ENCODE measurements around the gene MLLT11.

MLLT11 gene

DNA sequence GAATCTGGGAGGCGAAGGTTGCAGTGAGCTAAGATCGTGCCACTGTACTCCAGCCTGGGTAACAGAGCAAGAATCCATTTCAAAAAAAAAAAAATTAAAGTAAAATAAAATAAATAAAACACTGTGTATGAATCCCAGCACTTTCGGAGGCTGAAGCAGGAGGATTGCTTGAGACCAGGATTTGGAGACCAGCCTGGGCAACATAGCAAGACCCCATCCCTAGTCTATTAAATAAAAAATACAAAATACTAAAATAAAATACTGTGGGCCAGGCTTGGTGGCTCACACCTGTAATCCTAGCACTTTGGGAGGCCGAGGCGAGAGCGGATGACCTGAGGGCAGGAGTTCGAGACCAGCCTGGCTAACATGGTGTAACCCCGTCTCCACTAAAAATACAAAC lies 28.0 kb upstream of the MLLT11 start:
- in situ Hi-C loops (cut with MboI; ENCODE audit: low sequenced_read_pairs, unreplicated experiment), result no loop called here
- TF ChIP-seq, protein P1, sequence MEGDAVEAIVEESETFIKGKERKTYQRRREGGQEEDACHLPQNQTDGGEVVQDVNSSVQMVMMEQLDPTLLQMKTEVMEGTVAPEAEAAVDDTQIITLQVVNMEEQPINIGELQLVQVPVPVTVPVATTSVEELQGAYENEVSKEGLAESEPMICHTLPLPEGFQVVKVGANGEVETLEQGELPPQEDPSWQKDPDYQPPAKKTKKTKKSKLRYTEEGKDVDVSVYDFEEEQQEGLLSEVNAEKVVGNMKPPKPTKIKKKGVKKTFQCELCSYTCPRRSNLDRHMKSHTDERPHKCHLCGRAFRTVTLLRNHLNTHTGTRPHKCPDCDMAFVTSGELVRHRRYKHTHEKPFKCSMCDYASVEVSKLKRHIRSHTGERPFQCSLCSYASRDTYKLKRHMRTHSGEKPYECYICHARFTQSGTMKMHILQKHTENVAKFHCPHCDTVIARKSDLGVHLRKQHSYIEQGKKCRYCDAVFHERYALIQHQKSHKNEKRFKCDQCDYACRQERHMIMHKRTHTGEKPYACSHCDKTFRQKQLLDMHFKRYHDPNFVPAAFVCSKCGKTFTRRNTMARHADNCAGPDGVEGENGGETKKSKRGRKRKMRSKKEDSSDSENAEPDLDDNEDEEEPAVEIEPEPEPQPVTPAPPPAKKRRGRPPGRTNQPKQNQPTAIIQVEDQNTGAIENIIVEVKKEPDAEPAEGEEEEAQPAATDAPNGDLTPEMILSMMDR (IDR thresholded peaks at IDR 0.05; ENCODE audit: borderline replicate concordance, control extremely low read depth, extremely low read depth, insufficient read depth, missing control alignments), result no peak
- DNase-seq (ENCODE audit: low spot score), result no peak

DNA sequence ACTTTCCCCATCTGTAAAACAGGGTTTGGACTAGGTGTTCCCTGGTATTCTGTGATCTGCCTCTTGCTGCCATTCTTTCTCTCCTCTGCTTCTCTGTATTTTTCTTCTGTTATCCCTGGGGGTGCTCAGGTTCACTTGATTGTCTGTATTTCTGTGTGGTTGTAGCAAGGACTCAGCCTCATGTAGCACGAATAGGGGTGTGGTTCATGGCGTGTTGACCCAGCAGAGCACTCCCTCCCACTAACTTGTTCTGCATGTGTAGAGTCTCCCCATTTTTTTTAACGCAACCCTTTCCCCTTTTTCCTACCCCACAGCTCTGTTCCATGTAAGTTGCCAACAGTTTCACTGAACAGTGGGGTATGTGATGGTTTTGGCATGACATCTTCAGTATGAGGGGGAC lies 25.0 kb upstream of the MLLT11 start:
- TF ChIP-seq, protein P1 (IDR thresholded peaks at IDR 0.05; ENCODE audit: borderline replicate concordance, control extremely low read depth, extremely low read depth, insufficient read depth, missing control alignments), result no peak
- no peak for DNase-seq (ENCODE audit: low spot score)
- in situ Hi-C loops (cut with MboI; ENCODE audit: low sequenced_read_pairs, unreplicated experiment), result no loop called here

DNA sequence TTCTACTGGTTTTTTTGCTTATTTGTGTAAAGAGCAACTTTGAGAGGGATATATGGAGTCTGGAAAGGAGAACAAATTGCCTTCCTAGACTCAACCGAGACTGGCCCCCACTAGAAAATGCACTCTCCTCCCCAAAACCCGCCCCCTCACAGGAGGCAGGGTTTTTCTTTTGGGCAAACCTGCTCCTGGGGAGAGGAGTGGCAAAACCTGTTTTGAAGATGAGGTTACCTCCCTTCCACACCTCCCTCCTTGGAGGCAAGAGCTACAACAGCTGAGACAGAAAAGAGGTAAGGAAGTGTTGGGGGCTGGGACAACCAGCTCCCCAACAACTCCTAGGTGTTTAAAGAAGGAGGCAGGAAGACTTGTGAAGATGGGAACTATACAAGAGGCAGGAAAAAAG lies 23.8 kb upstream of the MLLT11 start, which contains the start of gene BNIPL:
Gene BNIPL, plus strand, starts transcription at position 231 of the 400 bp plus-strand sequence. Its CDS starts 140 bp downstream, at position 371.
- no peak for DNase-seq (ENCODE audit: low spot score)
- TF ChIP-seq, protein P1 (IDR thresholded peaks at IDR 0.05; ENCODE audit: borderline replicate concordance, control extremely low read depth, extremely low read depth, insufficient read depth, missing control alignments), result no peak
- in situ Hi-C loops (cut with MboI; ENCODE audit: low sequenced_read_pairs, unreplicated experiment), result no loop called here

DNA sequence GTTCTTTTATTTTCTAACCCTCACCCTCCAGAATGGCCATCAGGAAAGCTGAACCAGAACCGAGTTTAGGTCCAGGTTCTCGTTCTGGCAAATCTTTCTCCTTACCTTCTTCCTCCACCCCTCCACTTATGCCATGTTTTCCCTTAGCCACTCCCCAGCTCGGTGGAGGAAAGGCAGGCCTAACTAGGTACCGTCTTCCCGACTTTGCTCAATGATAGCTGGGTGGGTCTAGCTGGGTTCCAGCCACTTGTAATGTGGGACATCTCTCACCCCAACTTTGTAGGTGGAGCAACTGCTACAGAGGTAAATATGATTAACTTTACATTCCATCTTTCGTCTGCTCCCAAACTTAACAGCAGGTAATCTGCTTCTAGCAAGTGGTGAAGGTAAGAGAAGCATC lies 23.2 kb upstream of the MLLT11 start:
- in situ Hi-C loops (cut with MboI; ENCODE audit: low sequenced_read_pairs, unreplicated experiment), result no loop called here
- TF ChIP-seq, protein P1 (IDR thresholded peaks at IDR 0.05; ENCODE audit: borderline replicate concordance, control extremely low read depth, extremely low read depth, insufficient read depth, missing control alignments), result no peak
- no peak for DNase-seq (ENCODE audit: low spot score)

DNA sequence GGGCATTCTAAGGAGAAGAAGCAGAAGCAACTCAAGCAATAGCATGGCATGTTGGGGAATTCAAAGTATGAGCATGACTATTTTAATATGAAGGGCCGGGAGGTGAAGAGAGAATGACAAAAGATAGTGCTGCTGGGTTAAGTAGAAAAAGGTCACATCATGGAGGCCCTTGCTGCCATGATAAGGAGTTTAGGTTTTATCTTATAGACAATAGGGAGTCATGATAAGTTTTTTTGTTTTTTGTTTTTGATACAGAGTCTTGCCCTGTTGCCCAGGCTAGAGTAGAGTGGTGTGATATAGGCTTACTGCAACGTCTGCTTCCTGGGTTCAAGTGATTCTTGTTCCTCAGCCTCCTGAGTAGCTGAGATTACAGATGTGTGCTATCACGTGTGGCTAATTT lies 20.7 kb upstream of the MLLT11 start:
- no peak for DNase-seq (ENCODE audit: low spot score)
- in situ Hi-C loops (cut with MboI; ENCODE audit: low sequenced_read_pairs, unreplicated experiment), result no loop called here
- TF ChIP-seq, protein P1 (IDR thresholded peaks at IDR 0.05; ENCODE audit: borderline replicate concordance, control extremely low read depth, extremely low read depth, insufficient read depth, missing control alignments), result no peak

DNA sequence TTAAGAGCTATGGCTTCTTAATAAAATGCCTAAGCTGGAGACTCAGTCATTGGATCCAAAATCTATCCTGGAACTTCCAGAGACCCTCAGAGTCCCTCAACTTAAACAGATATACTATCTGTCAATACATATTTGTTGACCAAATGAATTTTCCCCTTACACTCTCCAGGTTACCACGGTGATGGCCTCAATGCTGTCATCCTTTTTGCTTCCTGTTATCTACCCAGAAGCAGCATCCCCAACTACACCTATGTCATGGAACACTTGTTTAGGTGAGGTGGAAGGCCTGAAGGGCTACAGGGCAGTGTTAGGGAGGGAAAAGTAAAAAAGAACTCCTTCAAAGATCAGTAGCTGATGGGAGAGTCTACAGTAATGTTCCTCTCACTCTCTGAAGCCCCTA lies 17.0 kb upstream of the MLLT11 start:
- in situ Hi-C loops (cut with MboI; ENCODE audit: low sequenced_read_pairs, unreplicated experiment), result no loop called here
- TF ChIP-seq, protein P1 (IDR thresholded peaks at IDR 0.05; ENCODE audit: borderline replicate concordance, control extremely low read depth, extremely low read depth, insufficient read depth, missing control alignments), result no peak
- no peak for DNase-seq (ENCODE audit: low spot score)

DNA sequence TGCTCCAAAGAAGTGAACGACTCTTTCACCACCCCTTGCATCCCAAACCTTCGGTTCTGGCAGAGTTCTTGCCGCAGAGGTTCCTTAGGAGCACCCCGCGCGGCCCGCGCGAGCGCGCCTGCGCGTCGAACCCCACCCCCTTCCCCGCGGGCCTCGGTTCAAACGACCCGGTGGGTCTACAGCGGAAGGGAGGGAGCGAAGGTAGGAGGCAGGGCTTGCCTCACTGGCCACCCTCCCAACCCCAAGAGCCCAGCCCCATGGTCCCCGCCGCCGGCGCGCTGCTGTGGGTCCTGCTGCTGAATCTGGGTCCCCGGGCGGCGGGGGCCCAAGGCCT lies 12.6 kb upstream of the MLLT11 start, which contains the start of gene C1orf56:
Gene C1orf56, plus strand, starts transcription at position 161 of the 334 bp plus-strand sequence. Its CDS starts 97 bp downstream, at position 258.
- TF ChIP-seq, protein P1 (IDR thresholded peaks at IDR 0.05; ENCODE audit: borderline replicate concordance, control extremely low read depth, extremely low read depth, insufficient read depth, missing control alignments), result no peak
- in situ Hi-C loops (cut with MboI; ENCODE audit: low sequenced_read_pairs, unreplicated experiment), result no loop called here
- DNase-seq (ENCODE audit: low spot score), result peak; percentile 90

All from GM13976 (cell line).